HCT116 (cell line): ENCODE data around the gene TCF7L1. TPM values are rescaled to one million over a fixed set of nuclear protein-coding genes. Genes with fewer than 3 reads are reported as not detected.

ENCODE experiments used
- ATAC-seq: fragments of 200-7000 bp; cut with Tn5 transposase; 2 replicates; pipeline ENCODE4 v1.9.1; 2020; ENCODE audit warnings: mild to moderate bottlenecking, moderate library complexity
- BruUV-seq: library from RNA; stranded (reverse); fragments of 400-500 nt; replicated peaks from 2 replicates; lab custom pipeline; 2021; lab: Mats Ljungman, UMichigan
- CTCF ChIA-PET: fragments of 300-600 bp; sonication (Branson Sonifier 250); formaldehyde crosslinking; loops from one replicate; lab custom pipeline; 2021; ENCODE audit warnings: antibody characterized with exemption; lab: Charles Lee
- POLR2A ChIA-PET: fragments of 300-600, 350-600 bp; sonication (Branson Sonifier 250); formaldehyde crosslinking; loops from one replicate; lab custom pipeline; 2021; ENCODE audit warnings: antibody characterized with exemption; lab: Charles Lee
- RAD21 ChIA-PET, 2 experiments: fragments of 300-600 bp; sonication (Branson Sonifier 250); formaldehyde crosslinking; loops; one replicate each; lab custom pipeline; 2023; ENCODE audit warnings: low total read pairs in 2 of 2; ENCODE audit not compliant: uncharacterized antibody in 2 of 2, unreplicated experiment in 2 of 2, low non-redundant PET in 1 of 2; lab: Charles Lee
- DNase-seq: peaks from one replicate; pipeline ENCODE4 v3.0.0-alpha.2; 2010; ENCODE audit warnings: low read depth, low spot score
- H2AFZ ChIP-seq: fragments of 200-600 bp; shearing (Covaris generic), sonication (generic); 2 replicates; pipeline ENCODE4 v1.6.1; 2017; ENCODE audit warnings: low read depth, mixed run types, mixed read lengths, antibody characterized with exemption, low read length; ENCODE audit not compliant: poor library complexity, severe bottlenecking
- H3K27ac ChIP-seq: 2 replicates; pipeline ENCODE4 v1.5.1; 2012; ENCODE audit warnings: low read depth, low read length
- H3K27me3 ChIP-seq: fragments of 200-600 bp; sonication (generic); 2 replicates; pipeline ENCODE4 v1.6.1; 2016; ENCODE audit warnings: mixed run types, low read length, mixed read lengths; ENCODE audit not compliant: insufficient read depth
- H3K36me3 ChIP-seq, 2 experiments: fragments of 200-500 bp in 1 of 2; fragments of 200-600 bp in 1 of 2; sonication (Bioruptor generic) in 1 of 2; sonication (generic) in 1 of 2; 2 replicates each; pipeline versions ENCODE4 v1.5.1 to v1.6.1; 2014 to 2016; ENCODE audit warnings: low read length in 2 of 2, inconsistent platforms in 1 of 2, mixed read lengths in 1 of 2, mixed run types in 1 of 2; ENCODE audit not compliant: insufficient read depth in 2 of 2, control insufficient read depth in 1 of 2
- H3K4me1 ChIP-seq, 2 experiments: fragments of 200-600 bp in 1 of 2; sonication (generic) in 1 of 2; 2 replicates each; pipeline versions ENCODE4 v1.5.1 to v1.6.1; 2012 to 2017; ENCODE audit warnings: low read length in 2 of 2, inconsistent platforms in 1 of 2, mild to moderate bottlenecking in 1 of 2, mixed read lengths in 1 of 2, mixed run types in 1 of 2, moderate library complexity in 1 of 2; ENCODE audit not compliant: insufficient read depth in 2 of 2, control insufficient read depth in 1 of 2
- H3K4me2 ChIP-seq: fragments of 200-600 bp; sonication (generic); 2 replicates; pipeline ENCODE4 v1.6.1; 2017; ENCODE audit warnings: mixed run types, low read length, mixed read lengths
- H3K4me3 ChIP-seq, 2 experiments: fragments of 200-600 bp in 1 of 2; sonication (generic) in 1 of 2; replicated peaks in 1 of 2; 2 replicates each; pipeline ENCODE4 v1.5.1; 2011 to 2016; ENCODE audit warnings: low read length in 2 of 2, control low read depth in 1 of 2, low read depth in 1 of 2, mild to moderate bottlenecking in 1 of 2, mixed read lengths in 1 of 2, mixed run types in 1 of 2
- H3K79me2 ChIP-seq: fragments of 200-600 bp; sonication (generic); 2 replicates; pipeline ENCODE4 v1.6.1; 2017; ENCODE audit warnings: mild to moderate bottlenecking, mixed run types, low read length, moderate library complexity, mixed read lengths; ENCODE audit not compliant: insufficient read depth
- H3K9ac ChIP-seq: fragments of 200-600 bp; sonication (generic); 2 replicates; pipeline ENCODE4 v1.6.1; 2016; ENCODE audit warnings: low read length, mixed read lengths
- H3K9me2 ChIP-seq: fragments of 200-600 bp; sonication (generic), shearing (Covaris generic); 2 replicates; pipeline ENCODE4 v1.6.1; 2017; ENCODE audit warnings: mixed run types, mild to moderate bottlenecking, moderate library complexity; ENCODE audit not compliant: insufficient read depth
- H3K9me3 ChIP-seq, 2 experiments: fragments of 200-500 bp in 1 of 2; fragments of 200-600 bp in 1 of 2; sonication (Bioruptor generic) in 1 of 2; sonication (generic) in 1 of 2; 2 replicates each; pipeline ENCODE4 v1.6.1; 2014 to 2017; ENCODE audit warnings: low read length in 2 of 2, mixed read lengths in 2 of 2, inconsistent platforms in 1 of 2, low read depth in 1 of 2, mild to moderate bottlenecking in 1 of 2, mixed run types in 1 of 2, moderate library complexity in 1 of 2; ENCODE audit not compliant: control insufficient read depth in 1 of 2, insufficient read depth in 1 of 2
- H4K20me1 ChIP-seq: fragments of 200-600 bp; sonication (generic), shearing (Covaris generic); 2 replicates; pipeline ENCODE4 v1.6.1; 2017; ENCODE audit warnings: mixed run types, mild to moderate bottlenecking, moderate library complexity; ENCODE audit not compliant: insufficient read depth
- CBX3 ChIP-seq: IDR thresholded peaks from 2 replicates; pipeline ENCODE4 v1.6.1; 2012; ENCODE audit warnings: low read depth
- CEBPB ChIP-seq: IDR thresholded peaks from 2 replicates; pipeline ENCODE4 v1.6.1; 2012; ENCODE audit warnings: low read depth
- EGR1 ChIP-seq: IDR thresholded peaks from 2 replicates; pipeline ENCODE4 v1.6.1; 2012; ENCODE audit warnings: low read depth
- ELF1 ChIP-seq: IDR thresholded peaks from 2 replicates; pipeline ENCODE4 v1.6.1; 2012; ENCODE audit warnings: low read depth, borderline replicate concordance
- EZH2 ChIP-seq: fragments of 200-600 bp; sonication (generic); IDR thresholded peaks from 2 replicates; pipeline ENCODE4 v1.6.1; 2017; ENCODE audit warnings: antibody characterized with exemption, mixed run types
- EZH2phosphoT487 ChIP-seq: fragments of 200-600 bp; IDR thresholded peaks from 2 replicates; pipeline ENCODE4 v1.6.1; 2018; ENCODE audit warnings: antibody characterized with exemption, borderline replicate concordance
- FOSL1 ChIP-seq: IDR thresholded peaks from 2 replicates; pipeline ENCODE4 v1.6.1; 2012; ENCODE audit warnings: low read depth
- JUND ChIP-seq: IDR thresholded peaks from 2 replicates; pipeline ENCODE4 v1.6.1; 2012
- POLR2A ChIP-seq: IDR thresholded peaks from 2 replicates; pipeline ENCODE4 v1.7.0; 2011; ENCODE audit warnings: borderline replicate concordance; ENCODE audit not compliant: insufficient read depth, insufficient read length; ENCODE audit errors: extremely low read depth
- POLR2AphosphoS5 ChIP-seq: IDR thresholded peaks from 2 replicates; pipeline ENCODE4 v1.6.1; 2011; ENCODE audit warnings: mild to moderate bottlenecking, low read depth, low read length, moderate library complexity
- RAD21 ChIP-seq: IDR thresholded peaks from 2 replicates; pipeline ENCODE4 v1.6.1; 2012; ENCODE audit warnings: low read depth, mild to moderate bottlenecking
- SIN3A ChIP-seq: IDR thresholded peaks from 2 replicates; pipeline ENCODE4 v1.6.1; 2012; ENCODE audit warnings: low read depth
- SP1 ChIP-seq: IDR thresholded peaks from 2 replicates; pipeline ENCODE4 v1.6.1; 2012; ENCODE audit warnings: low read depth
- SRF ChIP-seq: IDR thresholded peaks from 2 replicates; pipeline ENCODE4 v1.6.1; 2012; ENCODE audit warnings: low read depth
- TCF7L2 ChIP-seq: IDR thresholded peaks from 2 replicates; pipeline ENCODE4 v1.7.0; 2011; ENCODE audit warnings: borderline replicate concordance, inconsistent platforms; ENCODE audit not compliant: insufficient read depth, insufficient read length; ENCODE audit errors: extremely low read depth
- YY1 ChIP-seq: IDR thresholded peaks from 2 replicates; pipeline ENCODE4 v1.6.1; 2011; ENCODE audit warnings: low read length, low read depth, moderate library complexity, mild to moderate bottlenecking; ENCODE audit not compliant: insufficient replicate concordance; ENCODE audit errors: extremely low read depth
- ZFX ChIP-seq: fragments of 450-650 bp; IDR thresholded peaks from 2 replicates; pipeline ENCODE4 v1.6.1; 2017
- ZNF274 ChIP-seq: fragments of 200-500 bp; sonication (Bioruptor generic); IDR thresholded peaks from 2 replicates; pipeline ENCODE4 v1.6.1; 2014; ENCODE audit warnings: mild to moderate bottlenecking, low read depth, low read length, inconsistent platforms
- intact Hi-C: fragments of 100-400 bp; cut with micrococcal nuclease; formaldehyde crosslinking; loops from 2 replicates; pipeline ENCODE4 v1.10.0; 2022
- total RNA-seq: library from RNA; stranded (reverse); gene quantifications from one replicate; pipeline ENCODE4 v1.2.1, GENCODE V29; 2021; ENCODE audit not compliant: unreplicated experiment
- TF ChIP-seq, protein P1 (sequence below): IDR thresholded peaks from 2 replicates; pipeline ENCODE4 v1.6.1; 2012
- TF ChIP-seq, protein P2 (sequence below), 3 experiments: fragments of 200-600 bp in 1 of 3; sonication (generic) in 1 of 3; IDR thresholded peaks in 2 of 3; conservative IDR thresholded peaks in 1 of 3; 2 replicates each; pipeline ENCODE4 v1.5.1; 2012 to 2017; ENCODE audit warnings: low read depth in 2 of 3, low read length in 2 of 3, antibody characterized with exemption in 1 of 3, borderline replicate concordance in 1 of 3, control low read depth in 1 of 3, mild to moderate bottlenecking in 1 of 3, mixed read lengths in 1 of 3, mixed run types in 1 of 3, moderate library complexity in 1 of 3; ENCODE audit not compliant: insufficient read depth in 1 of 3
- TF ChIP-seq, protein P3 (sequence below): IDR thresholded peaks from 2 replicates; pipeline ENCODE4 v1.6.1; 2011; ENCODE audit warnings: mild to moderate bottlenecking, low read length, moderate library complexity; ENCODE audit not compliant: insufficient replicate concordance; ENCODE audit errors: extremely low read depth
- TF ChIP-seq, protein P4 (sequence below): IDR thresholded peaks from 2 replicates; pipeline ENCODE4 v1.6.1; 2012

The TCF7L1 gene
- total RNA-seq, 1 experiment from 2014 or later, result 10.3 TPM

DNA sequence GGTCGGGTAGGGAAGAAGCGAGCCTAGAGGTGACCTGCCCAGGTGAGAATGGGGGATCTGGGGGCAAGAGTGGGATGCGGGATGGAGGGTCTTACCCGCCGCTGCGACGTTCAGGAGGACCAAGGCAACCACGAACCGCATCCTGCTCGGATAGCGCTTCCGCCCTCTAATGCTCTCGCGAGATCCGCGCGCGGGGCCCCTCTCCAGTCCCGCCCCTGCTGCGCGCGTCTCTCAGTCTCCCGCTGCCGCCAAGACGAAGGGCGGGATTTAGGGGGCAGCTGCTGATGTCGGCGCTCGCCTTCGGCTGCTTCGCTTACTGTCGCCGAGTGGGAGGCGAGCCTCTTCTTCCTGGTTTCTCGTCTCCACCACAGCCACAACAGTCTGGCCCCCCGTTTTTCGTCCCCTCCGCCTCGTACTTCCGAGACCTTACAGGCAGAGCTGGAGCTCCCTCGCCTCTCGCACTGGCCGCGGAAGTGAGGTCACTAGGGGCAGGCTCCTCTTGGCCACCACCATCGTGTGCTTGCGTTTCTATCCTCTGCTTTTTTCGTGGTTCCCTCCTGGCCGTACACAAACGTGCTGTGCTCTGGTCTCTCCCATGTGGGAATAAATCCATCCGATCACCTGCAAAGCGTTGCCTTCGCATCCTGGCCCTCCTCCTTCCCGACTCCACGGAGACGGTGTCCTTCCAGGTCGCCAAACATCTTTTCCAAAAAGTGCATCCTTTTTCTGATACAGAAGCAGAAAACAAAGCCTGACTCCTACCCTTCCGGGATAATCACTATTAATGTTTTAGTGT, 194.8 kb downstream of the TCF7L1 start, which contains the start of gene TGOLN2:
TGOLN2 (minus strand) TSS at position 168 of the 796 bp plus-strand sequence; CDS start at position 141, 27 bp downstream.
- RAD21 ChIA-PET, result interaction anchor here in 1 of 2 experiments (0.6 kb wide), 1 partner anchor 61 kb away, joined by 4 read pairs; no protein-coding TSS in a partner anchor
- TSS peak; percentile 92 for BruUV-seq
- Histone ChIP-seq H2AFZ (no peak within 1 kb of the TSS), H3K79me2 (peaks cover 41% of the 10 kb centered on the region), H3K4me2 (peak within 1 kb of the TSS; percentile 90), H3K36me3 (peaks cover 15 to 25% of the 10 kb centered on the region in 2 experiments; a peak in 2 of 4 replicates), H3K27ac (peak within 1 kb of the TSS; percentile 76), H3K9me3 (no peaks in the 10 kb centered on the region), H3K27me3 (no peaks in the 10 kb centered on the region), H3K9ac (peak within 1 kb of the TSS; percentile 86), H3K4me3 (peak within 1 kb of the TSS; percentile 89 to 96), H3K9me2 (no peaks in the 10 kb centered on the region), H4K20me1 (peaks cover 5% of the 10 kb centered on the region; the same call in 1 of the 2 replicates), H3K4me1 (peaks cover 10 to 21% of the 10 kb centered on the region in 2 experiments)
- intact Hi-C loops, result loop anchor here (10.0 kb wide), 1 partner anchor 227 kb away; no protein-coding TSS in a partner anchor
- CTCF ChIA-PET, result interaction anchor here (1.0 kb wide), 1 partner anchor 28 kb away, joined by 4 read pairs; no protein-coding TSS in a partner anchor
- ATAC-seq, result peak; percentile 99
- POLR2A ChIA-PET, result interaction anchor here (0.6 to 1.4 kb wide), 7 partner anchors 11 to 693 kb away, joined by 3 to 6 read pairs (median 4); partner anchors contain the start of genes ELMOD3, MAT2A and RETSAT
- peak; percentile 77 for DNase-seq
- TF ChIP-seq JUND (peak; percentile 36; the same call in 1 of the 2 replicates), POLR2AphosphoS5 (peak; percentile 99), YY1 (peak; percentile 51), TCF7L2 (no peak), ZFX (no peak), EZH2phosphoT487 (no peak), FOSL1 (no peak), ZNF274 (no peak), SIN3A (peak; percentile 98), RAD21 (no peak; the same call in 1 of the 2 replicates), CEBPB (no peak), POLR2A (peak; percentile 98), EZH2 (no peak), EGR1 (no peak), ELF1 (peak; percentile 85), SRF (no peak), SP1 (peak; percentile 59), CBX3 (peak; percentile 74)
- TF ChIP-seq, protein P1, sequence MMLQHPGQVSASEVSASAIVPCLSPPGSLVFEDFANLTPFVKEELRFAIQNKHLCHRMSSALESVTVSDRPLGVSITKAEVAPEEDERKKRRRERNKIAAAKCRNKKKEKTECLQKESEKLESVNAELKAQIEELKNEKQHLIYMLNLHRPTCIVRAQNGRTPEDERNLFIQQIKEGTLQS, result no peak
- TF ChIP-seq, protein P2, sequence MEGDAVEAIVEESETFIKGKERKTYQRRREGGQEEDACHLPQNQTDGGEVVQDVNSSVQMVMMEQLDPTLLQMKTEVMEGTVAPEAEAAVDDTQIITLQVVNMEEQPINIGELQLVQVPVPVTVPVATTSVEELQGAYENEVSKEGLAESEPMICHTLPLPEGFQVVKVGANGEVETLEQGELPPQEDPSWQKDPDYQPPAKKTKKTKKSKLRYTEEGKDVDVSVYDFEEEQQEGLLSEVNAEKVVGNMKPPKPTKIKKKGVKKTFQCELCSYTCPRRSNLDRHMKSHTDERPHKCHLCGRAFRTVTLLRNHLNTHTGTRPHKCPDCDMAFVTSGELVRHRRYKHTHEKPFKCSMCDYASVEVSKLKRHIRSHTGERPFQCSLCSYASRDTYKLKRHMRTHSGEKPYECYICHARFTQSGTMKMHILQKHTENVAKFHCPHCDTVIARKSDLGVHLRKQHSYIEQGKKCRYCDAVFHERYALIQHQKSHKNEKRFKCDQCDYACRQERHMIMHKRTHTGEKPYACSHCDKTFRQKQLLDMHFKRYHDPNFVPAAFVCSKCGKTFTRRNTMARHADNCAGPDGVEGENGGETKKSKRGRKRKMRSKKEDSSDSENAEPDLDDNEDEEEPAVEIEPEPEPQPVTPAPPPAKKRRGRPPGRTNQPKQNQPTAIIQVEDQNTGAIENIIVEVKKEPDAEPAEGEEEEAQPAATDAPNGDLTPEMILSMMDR (IDR thresholded peaks at IDR 0.05 in 2 of 3, conservative IDR thresholded peaks at IDR 0.05 in 1 of 3; ENCODE audit: borderline replicate concordance in 1 of 3, insufficient read depth in 1 of 3, low read depth in 2 of 3, low read length in 2 of 3), result no peak
- TF ChIP-seq, protein P3, sequence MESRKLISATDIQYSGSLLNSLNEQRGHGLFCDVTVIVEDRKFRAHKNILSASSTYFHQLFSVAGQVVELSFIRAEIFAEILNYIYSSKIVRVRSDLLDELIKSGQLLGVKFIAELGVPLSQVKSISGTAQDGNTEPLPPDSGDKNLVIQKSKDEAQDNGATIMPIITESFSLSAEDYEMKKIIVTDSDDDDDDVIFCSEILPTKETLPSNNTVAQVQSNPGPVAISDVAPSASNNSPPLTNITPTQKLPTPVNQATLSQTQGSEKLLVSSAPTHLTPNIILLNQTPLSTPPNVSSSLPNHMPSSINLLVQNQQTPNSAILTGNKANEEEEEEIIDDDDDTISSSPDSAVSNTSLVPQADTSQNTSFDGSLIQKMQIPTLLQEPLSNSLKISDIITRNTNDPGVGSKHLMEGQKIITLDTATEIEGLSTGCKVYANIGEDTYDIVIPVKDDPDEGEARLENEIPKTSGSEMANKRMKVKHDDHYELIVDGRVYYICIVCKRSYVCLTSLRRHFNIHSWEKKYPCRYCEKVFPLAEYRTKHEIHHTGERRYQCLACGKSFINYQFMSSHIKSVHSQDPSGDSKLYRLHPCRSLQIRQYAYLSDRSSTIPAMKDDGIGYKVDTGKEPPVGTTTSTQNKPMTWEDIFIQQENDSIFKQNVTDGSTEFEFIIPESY, result peak; percentile 97
- TF ChIP-seq, protein P4, sequence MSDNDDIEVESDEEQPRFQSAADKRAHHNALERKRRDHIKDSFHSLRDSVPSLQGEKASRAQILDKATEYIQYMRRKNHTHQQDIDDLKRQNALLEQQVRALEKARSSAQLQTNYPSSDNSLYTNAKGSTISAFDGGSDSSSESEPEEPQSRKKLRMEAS, result peak; percentile 87
